Effector memory CD4-positive, alpha-beta T cell (primary cell): ENCODE results near the gene FAAP20.
"Not testable (repeated sequence)": the region's sequence is repeated elsewhere in the genome, so short reads cannot be mapped to it uniquely, and the experiment has no call there.

Experiments
- DNase-seq, 3 donors: peaks; one replicate each; pipeline ENCODE4 v3.0.0-alpha.2; 2020
- H3K27ac ChIP-seq: 2 replicates; pipeline ENCODE4 v1.7.0; 2013; ENCODE audit warnings: mild to moderate bottlenecking, low read length, moderate library complexity; ENCODE audit not compliant: insufficient read depth, poor library complexity, severe bottlenecking
- H3K27me3 ChIP-seq: replicated peaks from 2 replicates; pipeline ENCODE4 v1.7.0; 2013; ENCODE audit warnings: mild to moderate bottlenecking, low read length; ENCODE audit not compliant: insufficient read depth, control insufficient read depth, poor library complexity, severe bottlenecking
- H3K36me3 ChIP-seq: 2 replicates; pipeline ENCODE4 v1.7.0; 2013; ENCODE audit warnings: mild to moderate bottlenecking, low read length, moderate library complexity; ENCODE audit not compliant: control insufficient read depth, insufficient read depth
- H3K4me1 ChIP-seq: 2 replicates; pipeline ENCODE4 v1.7.0; 2013; ENCODE audit warnings: low read length, mild to moderate bottlenecking; ENCODE audit not compliant: control insufficient read depth, insufficient read depth, poor library complexity, severe bottlenecking
- H3K4me3 ChIP-seq: 2 replicates; pipeline ENCODE4 v1.7.0; 2013; ENCODE audit warnings: low read length, low read depth, mild to moderate bottlenecking; ENCODE audit not compliant: insufficient read depth, poor library complexity, severe bottlenecking
- H3K9me3 ChIP-seq: 2 replicates; pipeline ENCODE4 v1.7.0; 2013; ENCODE audit warnings: mild to moderate bottlenecking, low read length, moderate library complexity; ENCODE audit not compliant: control insufficient read depth

Gene FAAP20

GRCh38 chr1:2148691-2149090 is 45.9 kb downstream of the FAAP20 start:
- H3K36me3 ChIP-seq: peaks cover under 1% of the 10 kb centered on the region
- peak overlapping the region; percentile 54 for H3K27ac ChIP-seq
- no peaks in the 10 kb centered on the region for H3K27me3 ChIP-seq
- peak overlapping the region; percentile 34 for H3K4me3 ChIP-seq
- H3K4me1 ChIP-seq: peaks cover 22% of the 10 kb centered on the region
- H3K9me3 ChIP-seq: no peaks in the 10 kb centered on the region
- DNase-seq: peak; percentile 55 to 64 (median 56)

GRCh38 chr1:2147869-2148268 is 46.7 kb downstream of the FAAP20 start:
- not testable (repeated sequence) for H3K9me3 ChIP-seq

DNA sequence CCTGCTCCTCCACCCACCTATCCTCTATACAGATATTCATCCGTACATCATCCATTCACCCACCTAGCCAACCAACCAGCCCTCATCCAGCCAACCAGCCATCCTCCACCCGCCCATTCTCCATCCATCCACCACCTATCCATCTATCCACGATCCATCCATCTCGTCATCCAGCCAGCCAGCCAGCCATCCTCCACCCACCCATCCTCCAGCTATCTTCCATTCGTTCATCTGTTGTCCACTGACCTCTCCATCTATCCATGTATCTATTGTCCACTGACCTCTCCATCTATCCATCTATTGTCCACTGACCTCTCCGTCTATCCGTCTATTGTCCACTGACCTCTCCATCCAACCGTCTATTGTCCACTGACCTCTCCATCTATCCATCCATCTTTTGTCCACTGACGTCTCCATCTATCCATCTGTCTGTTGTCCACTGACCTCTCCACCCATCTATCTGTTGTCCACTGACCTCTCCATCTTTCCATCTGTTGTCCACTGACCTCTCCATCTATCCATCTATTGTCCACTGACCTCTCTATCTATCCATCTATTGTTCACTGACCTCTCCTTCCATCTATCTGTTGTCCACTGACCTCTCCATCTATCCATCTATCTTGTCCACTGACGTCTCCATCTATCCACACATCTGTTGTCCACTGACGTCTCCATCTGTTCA is 47.6 kb downstream of the FAAP20 start:
- Histone ChIP-seq H3K9me3 (no peaks in the 10 kb centered on the region), H3K4me3 (no peak overlapping the region), H3K27ac (no peak overlapping the region), H3K27me3 (no peaks in the 10 kb centered on the region), H3K36me3 (no peaks in the 10 kb centered on the region), H3K4me1 (peaks cover 22% of the 10 kb centered on the region)
- DNase-seq: no peak

More at GRCh38 chr1:2147869-2148268, 46.7 kb downstream of the FAAP20 start:
- H3K36me3 ChIP-seq, H3K4me3 ChIP-seq, H3K27me3 ChIP-seq, H3K27ac ChIP-seq, DNase-seq: not testable (repeated sequence)
- H3K4me1 ChIP-seq: peaks cover 22% of the 10 kb centered on the region

- Histone ChIP-seq H3K9me3 (no peaks in the 10 kb centered on the region), H3K4me3 (no peak overlapping the region), H3K4me1 (peaks cover 22% of the 10 kb centered on the region), H3K36me3 (no peaks in the 10 kb centered on the region), H3K27me3 (no peaks in the 10 kb centered on the region), H3K27ac (no peak overlapping the region)
- DNase-seq: no peak
Measured at GRCh38 chr1:2145946-2146835, 48.4 kb downstream of the FAAP20 start.

- peaks cover 22% of the 10 kb centered on the region for H3K4me1 ChIP-seq
Measured at GRCh38 chr1:2144501-2145090, 50.0 kb downstream of the FAAP20 start.

DNA sequence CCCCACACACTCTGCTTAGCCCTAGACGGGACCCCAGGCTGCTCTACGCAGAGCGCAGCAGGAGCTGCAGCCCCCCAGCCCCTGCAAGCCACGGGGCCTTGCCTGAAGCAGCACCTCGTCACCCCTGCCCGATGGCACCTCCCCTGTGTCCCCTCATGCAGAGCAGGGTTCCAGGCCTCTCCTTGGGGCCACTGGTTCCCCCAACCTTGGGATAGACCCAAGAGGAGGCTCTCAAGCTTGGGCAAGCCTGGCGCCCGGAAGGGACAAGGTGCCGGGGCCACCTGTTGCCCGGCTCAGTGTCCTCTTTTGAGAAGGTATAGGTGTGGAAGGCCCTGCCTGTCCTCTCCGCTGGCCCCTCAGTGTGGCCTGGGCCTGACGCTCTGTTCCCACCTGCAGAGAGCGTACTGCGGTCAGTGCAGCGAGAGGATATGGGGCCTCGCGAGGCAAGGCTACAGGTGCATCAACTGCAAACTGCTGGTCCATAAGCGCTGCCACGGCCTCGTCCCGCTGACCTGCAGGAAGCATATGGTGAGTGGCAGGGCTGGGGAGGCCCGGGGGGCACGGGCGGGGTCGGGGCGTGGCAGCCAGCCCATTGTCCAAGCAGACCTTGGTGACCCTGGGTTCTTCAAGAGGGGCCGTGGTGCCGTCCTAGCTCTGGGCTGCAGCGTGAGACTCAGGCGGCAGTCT is 50.6 kb downstream of the FAAP20 start:
- no peaks in the 10 kb centered on the region for H3K9me3 ChIP-seq
- H3K4me1 ChIP-seq: peaks cover 15% of the 10 kb centered on the region
- no peak for DNase-seq
- no peak overlapping the region for H3K27ac ChIP-seq
- no peaks in the 10 kb centered on the region for H3K27me3 ChIP-seq
- H3K36me3 ChIP-seq: no peaks in the 10 kb centered on the region
- H3K4me3 ChIP-seq: no peak overlapping the region

More at GRCh38 chr1:2144501-2145090, 50.0 kb downstream of the FAAP20 start:
- Histone ChIP-seq H3K27me3 (no peaks in the 10 kb centered on the region), H3K9me3 (no peaks in the 10 kb centered on the region), H3K27ac (no peak overlapping the region), H3K36me3 (no peaks in the 10 kb centered on the region), H3K4me3 (no peak overlapping the region)
- DNase-seq: no peak

GRCh38 chr1:2141025-2141424 is 53.5 kb downstream of the FAAP20 start:
- Histone ChIP-seq H3K4me3 (no peak overlapping the region), H3K9me3 (no peaks in the 10 kb centered on the region), H3K36me3 (no peaks in the 10 kb centered on the region), H3K4me1 (peaks cover 2% of the 10 kb centered on the region), H3K27ac (no peak overlapping the region), H3K27me3 (no peaks in the 10 kb centered on the region)
- DNase-seq: no peak
